ENCODE data around the gene OSBPL9. TPM values are rescaled to one million over a fixed set of nuclear protein-coding genes. Genes with fewer than 3 reads are reported as not detected.

The OSBPL9 gene
- polyA plus RNA-seq, 1 donor (not counting 4 experiments of a cell fraction or from before 2014, with no cell fraction given) = 62.7 TPM

- no peaks in the 10 kb centered on the region for H3K36me3 ChIP-seq (ENCODE audit: control insufficient read depth in 2 of 2, extremely low read depth in 1 of 2, insufficient read depth in 2 of 2, low read length in 2 of 2)
- no peak for TF ChIP-seq EZH2 (IDR thresholded peaks at IDR 0.05; ENCODE audit: low read length)
- no peak for TF ChIP-seq CTCF (optimal IDR thresholded peaks at IDR 0.05 in 1 of 3, IDR thresholded peaks at IDR 0.05 in 1 of 3, conservative IDR thresholded peaks at IDR 0.05 in 1 of 3; ENCODE audit: extremely low read depth in 1 of 3, insufficient read depth in 2 of 3, low read length in 3 of 3)
Observed at GRCh38 chr1:51752073-51752948, 135.4 kb downstream of the OSBPL9 start.

GRCh38 chr1:51753969-51754368 is 137.1 kb downstream of the OSBPL9 start:
- Histone ChIP-seq H3K9me1 (ENCODE audit: control insufficient read depth, extremely low read depth, insufficient read depth, low read length) (no peaks in the 10 kb centered on the region), H3K4me1 (ENCODE audit: control insufficient read depth, extremely low read depth, insufficient read depth, low read length) (peaks cover 26% of the 10 kb centered on the region), H2AFZ (ENCODE audit: control insufficient read depth, low read length) (no peak overlapping the region), H3K27ac (ENCODE audit: control insufficient read depth, insufficient read depth, low read length) (no peak overlapping the region), H3K9ac (ENCODE audit: control insufficient read depth, extremely low read depth, insufficient read depth, low read length) (no peak overlapping the region), H3K4me3 (ENCODE audit: control insufficient read depth in 2 of 3, extremely low read depth in 1 of 3, insufficient read depth in 2 of 3, low read depth in 1 of 3, low read length in 3 of 3) (no peak overlapping the region), H3K27me3 (ENCODE audit: control insufficient read depth, extremely low read depth, insufficient read depth, low read length) (no peaks in the 10 kb centered on the region), H3K36me3 (ENCODE audit: control insufficient read depth in 2 of 2, extremely low read depth in 1 of 2, insufficient read depth in 2 of 2, low read length in 2 of 2) (no peaks in the 10 kb centered on the region), H4K20me1 (ENCODE audit: control insufficient read depth, extremely low read depth, insufficient read depth, low read length) (no peaks in the 10 kb centered on the region), H3K4me2 (ENCODE audit: control insufficient read depth, extremely low read depth, insufficient read depth, low read depth, low read length) (no peak overlapping the region), H3K9me3 (ENCODE audit: control insufficient read depth, low read depth, low read length) (no peaks in the 10 kb centered on the region), H3K79me2 (ENCODE audit: control insufficient read depth, insufficient read depth, low read length) (no peaks in the 10 kb centered on the region)
- TF ChIP-seq EZH2 (IDR thresholded peaks at IDR 0.05; ENCODE audit: low read length) = no peak
- no peak for TF ChIP-seq CTCF (optimal IDR thresholded peaks at IDR 0.05 in 1 of 3, IDR thresholded peaks at IDR 0.05 in 1 of 3, conservative IDR thresholded peaks at IDR 0.05 in 1 of 3; ENCODE audit: extremely low read depth in 1 of 3, insufficient read depth in 2 of 3, low read length in 3 of 3)
- DNase-seq (ENCODE audit: low read depth, low spot score) (no peak), FAIRE-seq (peak; percentile 13)
- dilution Hi-C loops (cut with MboI; ENCODE audit: extremely low pct_ligation_motif_present, low sequenced_read_pairs) = no loop called here

More at GRCh38 chr1:51752073-51752948, 135.4 kb downstream of the OSBPL9 start:
- Histone ChIP-seq H3K9me1 (ENCODE audit: control insufficient read depth, extremely low read depth, insufficient read depth, low read length) (no peaks in the 10 kb centered on the region), H4K20me1 (ENCODE audit: control insufficient read depth, extremely low read depth, insufficient read depth, low read length) (no peaks in the 10 kb centered on the region), H2AFZ (ENCODE audit: control insufficient read depth, low read length) (no peak overlapping the region), H3K4me1 (ENCODE audit: control insufficient read depth, extremely low read depth, insufficient read depth, low read length) (peaks cover 26% of the 10 kb centered on the region), H3K9me3 (ENCODE audit: control insufficient read depth, low read depth, low read length) (no peaks in the 10 kb centered on the region), H3K9ac (ENCODE audit: control insufficient read depth, extremely low read depth, insufficient read depth, low read length) (no peak overlapping the region), H3K79me2 (ENCODE audit: control insufficient read depth, insufficient read depth, low read length) (no peaks in the 10 kb centered on the region), H3K4me2 (ENCODE audit: control insufficient read depth, extremely low read depth, insufficient read depth, low read depth, low read length) (no peak overlapping the region), H3K27ac (ENCODE audit: control insufficient read depth, insufficient read depth, low read length) (no peak overlapping the region), H3K4me3 (ENCODE audit: control insufficient read depth in 2 of 3, extremely low read depth in 1 of 3, insufficient read depth in 2 of 3, low read depth in 1 of 3, low read length in 3 of 3) (no peak overlapping the region), H3K27me3 (ENCODE audit: control insufficient read depth, extremely low read depth, insufficient read depth, low read length) (no peaks in the 10 kb centered on the region)
- dilution Hi-C loops (cut with MboI; ENCODE audit: extremely low pct_ligation_motif_present, low sequenced_read_pairs) = no loop called here
- no peak for FAIRE-seq
- DNase-seq (ENCODE audit: low read depth, low spot score) = no peak

Measured in keratinocyte (primary cell).